ENCODE measurements around the gene BORCS5. TPM values are rescaled to one million over a fixed set of nuclear protein-coding genes. Genes with fewer than 3 reads are reported as not detected.

The BORCS5 gene
- total RNA-seq, 1 donor from 2014 or later, result 8.7 TPM

DNA sequence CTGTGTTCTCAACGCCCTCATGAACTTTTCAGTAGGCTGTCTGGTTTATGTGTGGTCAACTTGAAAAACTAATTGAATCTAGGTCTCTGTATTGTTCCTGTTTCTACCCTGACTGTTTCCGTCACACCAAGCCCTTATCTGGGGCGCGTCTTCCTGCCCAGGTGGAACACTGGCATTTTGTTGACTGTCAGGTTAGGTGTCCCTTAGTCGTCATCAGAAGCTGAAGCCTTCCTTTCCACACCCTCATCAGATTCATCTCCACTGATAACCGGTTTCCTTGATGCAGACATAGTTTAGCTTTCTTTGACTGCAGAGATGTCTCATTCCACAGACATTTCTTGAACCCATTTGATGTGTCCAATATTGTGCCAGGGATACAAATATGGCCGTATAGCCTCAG is 109.3 kb downstream of the BORCS5 start:
- Histone ChIP-seq H3K36me3 (peaks cover 25% of the 10 kb centered on the region), H3K27ac (replicated peaks) (no peak overlapping the region), H3K4me1 (peaks cover 5% of the 10 kb centered on the region), H3K27me3 (ENCODE audit: low read depth) (no peaks in the 10 kb centered on the region), H3K4me3 (no peak overlapping the region), H3K9me3 (replicated peaks) (no peaks in the 10 kb centered on the region)
- TF ChIP-seq CTCF (IDR thresholded peaks at IDR 0.05; ENCODE audit: borderline replicate concordance), result no peak
- no peak for DNase-seq
- intact Hi-C loops (cut with micrococcal nuclease), result no loop called here

GRCh38 chr12:12467264-12467663 is 110.4 kb downstream of the BORCS5 start:
- peaks cover 6% of the 10 kb centered on the region for H3K4me1 ChIP-seq
- no peak overlapping the region for H3K27ac ChIP-seq (replicated peaks)
- peaks cover 25% of the 10 kb centered on the region for H3K36me3 ChIP-seq
- intact Hi-C loops (cut with micrococcal nuclease), result no loop called here
- no peaks in the 10 kb centered on the region for H3K9me3 ChIP-seq (replicated peaks)
- DNase-seq, result no peak
- no peaks in the 10 kb centered on the region for H3K27me3 ChIP-seq (ENCODE audit: low read depth)
- H3K4me3 ChIP-seq, result no peak overlapping the region
- no peak for TF ChIP-seq CTCF (IDR thresholded peaks at IDR 0.05; ENCODE audit: borderline replicate concordance)

GRCh38 chr12:12467688-12468261 is 110.9 kb downstream of the BORCS5 start:
- intact Hi-C loops (cut with micrococcal nuclease), result no loop called here
- H3K27ac ChIP-seq (replicated peaks), result no peak overlapping the region

GRCh38 chr12:12468575-12468974 is 111.7 kb downstream of the BORCS5 start:
- no peak overlapping the region for H3K27ac ChIP-seq (replicated peaks)
- intact Hi-C loops (cut with micrococcal nuclease), result no loop called here
- no peak overlapping the region for H3K4me3 ChIP-seq
- peaks cover 25% of the 10 kb centered on the region for H3K36me3 ChIP-seq
- no peaks in the 10 kb centered on the region for H3K9me3 ChIP-seq (replicated peaks)
- H3K4me1 ChIP-seq, result peaks cover 6% of the 10 kb centered on the region
- no peak for DNase-seq
- TF ChIP-seq CTCF (IDR thresholded peaks at IDR 0.05; ENCODE audit: borderline replicate concordance), result no peak
- no peaks in the 10 kb centered on the region for H3K27me3 ChIP-seq (ENCODE audit: low read depth)

More at GRCh38 chr12:12467688-12468261, 110.9 kb downstream of the BORCS5 start:
- no peaks in the 10 kb centered on the region for H3K27me3 ChIP-seq (ENCODE audit: low read depth)
- peaks cover 6% of the 10 kb centered on the region for H3K4me1 ChIP-seq
- H3K36me3 ChIP-seq, result peaks cover 25% of the 10 kb centered on the region
- no peaks in the 10 kb centered on the region for H3K9me3 ChIP-seq (replicated peaks)
- TF ChIP-seq CTCF (IDR thresholded peaks at IDR 0.05; ENCODE audit: borderline replicate concordance), result no peak
- no peak for DNase-seq
- H3K4me3 ChIP-seq, result no peak overlapping the region

GRCh38 chr12:12469386-12469785 is 112.5 kb downstream of the BORCS5 start:
- intact Hi-C loops (cut with micrococcal nuclease), result no loop called here
- no peak for TF ChIP-seq CTCF (IDR thresholded peaks at IDR 0.05; ENCODE audit: borderline replicate concordance)
- Histone ChIP-seq H3K9me3 (replicated peaks) (no peaks in the 10 kb centered on the region), H3K27me3 (ENCODE audit: low read depth) (no peaks in the 10 kb centered on the region), H3K36me3 (peaks cover 25% of the 10 kb centered on the region), H3K27ac (replicated peaks) (no peak overlapping the region), H3K4me3 (no peak overlapping the region), H3K4me1 (peaks cover 8% of the 10 kb centered on the region)
- DNase-seq, result no peak

All from left ventricle myocardium inferior (tissue), 1 donor.